ENCODE data around the gene CT45A8.
"Not testable (repeated sequence)": the region's sequence is repeated elsewhere in the genome, so short reads cannot be mapped to it uniquely, and the experiment has no call there.

DNA sequence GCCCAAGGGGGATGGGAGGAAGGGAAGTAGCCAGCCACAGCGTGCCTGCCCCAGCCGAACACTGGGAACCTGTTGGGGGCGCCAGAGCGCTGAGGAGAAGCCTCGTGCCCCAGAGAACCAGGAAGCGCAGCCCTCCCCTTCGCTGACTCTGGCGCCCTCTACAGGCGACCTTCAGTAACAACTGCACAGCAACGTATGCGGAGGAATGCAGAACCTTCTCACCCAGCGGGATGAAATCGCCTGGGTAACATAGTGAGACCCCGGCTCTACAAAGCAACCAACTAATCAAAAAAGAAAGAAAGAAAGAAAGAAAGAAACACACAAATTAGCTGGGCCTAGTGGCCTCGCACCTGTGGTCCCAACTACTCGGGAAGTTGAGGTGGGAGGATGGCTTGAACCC is 51.7 kb downstream of the CT45A8 start, which contains the start of gene CT45A6:
- TF ChIP-seq POLR2A (IDR thresholded peaks at IDR 0.05; ENCODE audit: low read depth, low read length); TAF1 (IDR thresholded peaks at IDR 0.05; ENCODE audit: borderline replicate concordance, low read depth, low read length); POLR2AphosphoS5 (IDR thresholded peaks at IDR 0.05; ENCODE audit: low read depth, low read length): not testable (repeated sequence)

Measured in GM12892 (cell line).